HG02938 (cell line): ENCODE measurements around the gene NUMB.
"Not testable (repeated sequence)": the region's sequence is repeated elsewhere in the genome, so short reads cannot be mapped to it uniquely, and the experiment has no call there.

Experiments used
- ATAC-seq: cut with Tn5 transposase; IDR thresholded peaks from one replicate; pipeline ENCODE4 v1.9.1; 2021; ENCODE audit warnings: mild to moderate bottlenecking, moderate library complexity; ENCODE audit not compliant: unreplicated experiment

The NUMB gene

GRCh38 chr14:73424453-73424852 lies 33.9 kb downstream of the NUMB start:
- ATAC-seq = no peak

- ATAC-seq = not testable (repeated sequence)
Measured at GRCh38 chr14:73423092-73423491, 35.3 kb downstream of the NUMB start.

- no peak for ATAC-seq
Measured at GRCh38 chr14:73422515-73422914, 35.8 kb downstream of the NUMB start.

GRCh38 chr14:73418227-73418626 lies 40.1 kb downstream of the NUMB start:
- ATAC-seq = no peak

GRCh38 chr14:73406248-73406647 lies 52.1 kb downstream of the NUMB start:
- not testable (repeated sequence) for ATAC-seq

- ATAC-seq = no peak
Measured at GRCh38 chr14:73403181-73403752, 55.1 kb downstream of the NUMB start.

- ATAC-seq = no peak
Measured at GRCh38 chr14:73402579-73402978, 55.8 kb downstream of the NUMB start.

GRCh38 chr14:73397810-73398209 lies 60.5 kb downstream of the NUMB start:
- ATAC-seq = no peak

- no peak for ATAC-seq
Measured at GRCh38 chr14:73394317-73394716, 64.0 kb downstream of the NUMB start.

- no peak for ATAC-seq
Measured at GRCh38 chr14:73393375-73393774, 65.0 kb downstream of the NUMB start.

- ATAC-seq = no peak
Measured at GRCh38 chr14:73392329-73393257, 65.8 kb downstream of the NUMB start.

- not testable (repeated sequence) for ATAC-seq
Measured at GRCh38 chr14:73387860-73388259, 70.5 kb downstream of the NUMB start.

- ATAC-seq = no peak
Measured at GRCh38 chr14:73386342-73386741, 72.0 kb downstream of the NUMB start.

GRCh38 chr14:73385021-73385420 lies 73.3 kb downstream of the NUMB start:
- not testable (repeated sequence) for ATAC-seq

- no peak for ATAC-seq
Measured at GRCh38 chr14:73383356-73383755, 75.0 kb downstream of the NUMB start.

GRCh38 chr14:73381380-73382013 lies 76.8 kb downstream of the NUMB start:
- ATAC-seq = no peak

- no peak for ATAC-seq
Measured at GRCh38 chr14:73376585-73376984, 81.8 kb downstream of the NUMB start.

- ATAC-seq = no peak
Measured at GRCh38 chr14:73375861-73376260, 82.5 kb downstream of the NUMB start.

- ATAC-seq = no peak
Measured at GRCh38 chr14:73374218-73374617, 84.1 kb downstream of the NUMB start.

- no peak for ATAC-seq
Measured at GRCh38 chr14:73372529-73372928, 85.8 kb downstream of the NUMB start.

GRCh38 chr14:73370561-73370960 lies 87.8 kb downstream of the NUMB start:
- no peak for ATAC-seq

GRCh38 chr14:73369428-73369827 lies 88.9 kb downstream of the NUMB start:
- ATAC-seq = no peak
